ENCODE results near the gene CLPTM1L. TPM values are rescaled to one million over a fixed set of nuclear protein-coding genes. Genes with fewer than 3 reads are reported as not detected.
"Not testable (repeated sequence)": the region's sequence is repeated elsewhere in the genome, so short reads cannot be mapped to it uniquely, and the experiment has no call there.

CLPTM1L gene
- total RNA-seq, 1 experiment from 2014 or later = 127 TPM

- Mint-ChIP-seq H3K27ac (ENCODE audit: unreplicated experiment) (no peak overlapping the region), H3K36me3 (ENCODE audit: insufficient read depth, unreplicated experiment) (peaks cover 63% of the 10 kb centered on the region), H3K27me3 (ENCODE audit: unreplicated experiment) (no peaks in the 10 kb centered on the region), H3K4me1 (ENCODE audit: low read depth, unreplicated experiment) (peaks cover 16% of the 10 kb centered on the region), H3K9me3 (ENCODE audit: low read depth, unreplicated experiment) (no peaks in the 10 kb centered on the region), H3K4me3 (ENCODE audit: low read depth, unreplicated experiment) (no peak overlapping the region)
- no peak for DNase-seq
- CTCF ChIA-PET = no interaction called here
- no TSS peak for BruUV-seq (replicated peaks)
- intact Hi-C loops (cut with micrococcal nuclease; ENCODE audit: unreplicated experiment) = loop anchor here (10.0 kb wide), 1 partner anchor 303 kb away; no protein-coding TSS in a partner anchor
- TF ChIP-seq CTCF (IDR thresholded peaks at IDR 0.05; ENCODE audit: unreplicated experiment) = no peak
Measured at GRCh38 chr5:1342268-1342667, 2.6 kb downstream of the CLPTM1L start.

GRCh38 chr5:1341863-1342262, 3.0 kb downstream of the CLPTM1L start:
- Mint-ChIP-seq H3K9me3 (ENCODE audit: low read depth, unreplicated experiment) (no peaks in the 10 kb centered on the region), H3K36me3 (ENCODE audit: insufficient read depth, unreplicated experiment) (peaks cover 64% of the 10 kb centered on the region), H3K27me3 (ENCODE audit: unreplicated experiment) (no peaks in the 10 kb centered on the region), H3K4me3 (ENCODE audit: low read depth, unreplicated experiment) (no peak overlapping the region), H3K27ac (ENCODE audit: unreplicated experiment) (no peak overlapping the region), H3K4me1 (ENCODE audit: low read depth, unreplicated experiment) (peaks cover 16% of the 10 kb centered on the region)
- no peak for DNase-seq
- intact Hi-C loops (cut with micrococcal nuclease; ENCODE audit: unreplicated experiment) = loop anchor here (10.0 kb wide), 1 partner anchor 303 kb away; no protein-coding TSS in a partner anchor
- TF ChIP-seq CTCF (IDR thresholded peaks at IDR 0.05; ENCODE audit: unreplicated experiment) = no peak
- BruUV-seq (replicated peaks) = no TSS peak
- CTCF ChIA-PET = interaction anchor here (0.6 kb wide), 1 partner anchor 118 kb away, joined by 3 read pairs; no protein-coding TSS in a partner anchor

GRCh38 chr5:1339818-1340210, 5.1 kb downstream of the CLPTM1L start:
- H3K4me1 Mint-ChIP-seq (ENCODE audit: low read depth, unreplicated experiment); H3K27ac Mint-ChIP-seq (ENCODE audit: unreplicated experiment); CTCF ChIA-PET; BruUV-seq (replicated peaks); H3K27me3 Mint-ChIP-seq (ENCODE audit: unreplicated experiment); H3K4me3 Mint-ChIP-seq (ENCODE audit: low read depth, unreplicated experiment); DNase-seq; H3K9me3 Mint-ChIP-seq (ENCODE audit: low read depth, unreplicated experiment): not testable (repeated sequence)
- peaks cover 60% of the 10 kb centered on the region for H3K36me3 Mint-ChIP-seq (ENCODE audit: insufficient read depth, unreplicated experiment)
- intact Hi-C loops (cut with micrococcal nuclease; ENCODE audit: unreplicated experiment) = loop anchor here (10.0 kb wide), 1 partner anchor 305 kb away; no protein-coding TSS in a partner anchor

GRCh38 chr5:1339139-1339817, 5.6 kb downstream of the CLPTM1L start:
- H3K4me1 Mint-ChIP-seq (ENCODE audit: low read depth, unreplicated experiment); H3K9me3 Mint-ChIP-seq (ENCODE audit: low read depth, unreplicated experiment); intact Hi-C loops (cut with micrococcal nuclease; ENCODE audit: unreplicated experiment); BruUV-seq (replicated peaks); H3K27ac Mint-ChIP-seq (ENCODE audit: unreplicated experiment); DNase-seq; H3K4me3 Mint-ChIP-seq (ENCODE audit: low read depth, unreplicated experiment); H3K27me3 Mint-ChIP-seq (ENCODE audit: unreplicated experiment); CTCF ChIA-PET: not testable (repeated sequence)
- H3K36me3 Mint-ChIP-seq (ENCODE audit: insufficient read depth, unreplicated experiment) = peaks cover 61% of the 10 kb centered on the region

GRCh38 chr5:1338506-1339070, 6.3 kb downstream of the CLPTM1L start:
- H3K4me1 Mint-ChIP-seq (ENCODE audit: low read depth, unreplicated experiment) = peaks cover 2% of the 10 kb centered on the region

More at GRCh38 chr5:1338506-1339070, 6.3 kb downstream of the CLPTM1L start:
- CTCF ChIA-PET = no interaction called here
- TF ChIP-seq CTCF (IDR thresholded peaks at IDR 0.05; ENCODE audit: unreplicated experiment) = no peak
- DNase-seq = no peak
- no peak overlapping the region for H3K4me3 Mint-ChIP-seq (ENCODE audit: low read depth, unreplicated experiment)
- H3K27me3 Mint-ChIP-seq (ENCODE audit: unreplicated experiment) = no peaks in the 10 kb centered on the region
- H3K9me3 Mint-ChIP-seq (ENCODE audit: low read depth, unreplicated experiment) = no peaks in the 10 kb centered on the region
- intact Hi-C loops (cut with micrococcal nuclease; ENCODE audit: unreplicated experiment) = no loop called here
- H3K27ac Mint-ChIP-seq (ENCODE audit: unreplicated experiment) = no peak overlapping the region
- peaks cover 56% of the 10 kb centered on the region for H3K36me3 Mint-ChIP-seq (ENCODE audit: insufficient read depth, unreplicated experiment)
- no TSS peak for BruUV-seq (replicated peaks)

All from Calu3 (cell line).